WTC11 (cell line): ENCODE data around the gene IFNA2. TPM values are rescaled to one million over a fixed set of nuclear protein-coding genes. Genes with fewer than 3 reads are reported as not detected.

Source experiments
- ATAC-seq: fragments of 200-7000 bp; cut with Tn5 transposase; 2 replicates; pipeline ENCODE4 v1.10.0; 2021; ENCODE audit warnings: mild to moderate bottlenecking, moderate library complexity
- CTCF ChIA-PET: fragments of 300-600 bp; sonication (Branson Sonifier 250); formaldehyde crosslinking; loops from one replicate; lab custom pipeline; 2021; ENCODE audit warnings: antibody characterized with exemption; lab: Charles Lee
- POLR2A ChIA-PET: fragments of 350-600 bp; sonication (Branson Sonifier 250); formaldehyde crosslinking; loops from one replicate; lab custom pipeline; 2021; ENCODE audit warnings: antibody characterized with exemption; lab: Charles Lee
- DNase-seq: peaks from one replicate; pipeline ENCODE4 v3.0.0; 2021; ENCODE audit warnings: low spot score
- H3K27ac Mint-ChIP-seq: 2 replicates; pipeline ENCODE4 v1.8.0; 2021; ENCODE audit warnings: mixed read lengths
- H3K27me3 Mint-ChIP-seq: 2 replicates; pipeline ENCODE4 v1.8.0; 2021; ENCODE audit warnings: low read depth, mild to moderate bottlenecking, moderate library complexity, mixed read lengths
- H3K36me3 Mint-ChIP-seq: 2 replicates; pipeline ENCODE4 v1.8.0; 2021; ENCODE audit warnings: mixed read lengths
- H3K4me1 Mint-ChIP-seq: 2 replicates; pipeline ENCODE4 v1.8.0; 2022; ENCODE audit warnings: mixed read lengths
- H3K4me3 Mint-ChIP-seq: 2 replicates; pipeline ENCODE4 v1.8.0; 2021; ENCODE audit warnings: mild to moderate bottlenecking, moderate library complexity, mixed read lengths
- H3K9me3 Mint-ChIP-seq: 2 replicates; pipeline ENCODE4 v1.8.0; 2021; ENCODE audit warnings: mixed read lengths
- CBFB ChIP-seq: sonication (generic); formaldehyde crosslinking; IDR thresholded peaks from 2 replicates; pipeline ENCODE4 v1.8.1; 2022; ENCODE audit warnings: mild to moderate bottlenecking, low read depth, missing genetic modification reagents
- CREM ChIP-seq: sonication (generic); formaldehyde crosslinking; IDR thresholded peaks from 2 replicates; pipeline ENCODE4 v1.8.1; 2022; ENCODE audit warnings: mild to moderate bottlenecking, missing genetic modification reagents, moderate library complexity
- EMX1 ChIP-seq: fragments of 250-450 bp; sonication (Bioruptor Pico); IDR thresholded peaks from 2 replicates; pipeline ENCODE4 v1.8.0; 2021; ENCODE audit warnings: mild to moderate bottlenecking
- ETV6 ChIP-seq: sonication (generic); formaldehyde crosslinking; IDR thresholded peaks from 2 replicates; pipeline ENCODE4 v1.8.1; 2022; ENCODE audit warnings: mild to moderate bottlenecking, missing genetic modification reagents
- FOXJ3 ChIP-seq: sonication (generic); formaldehyde crosslinking; IDR thresholded peaks from 2 replicates; pipeline ENCODE4 v1.9.0; 2021; ENCODE audit warnings: missing genetic modification reagents, mild to moderate bottlenecking, borderline replicate concordance
- HMGXB4 ChIP-seq: sonication (generic); formaldehyde crosslinking; IDR thresholded peaks from 2 replicates; pipeline ENCODE4 v1.8.1; 2023; ENCODE audit warnings: mild to moderate bottlenecking, moderate library complexity, missing genetic modification reagents
- IRF1 ChIP-seq: sonication (generic); formaldehyde crosslinking; IDR thresholded peaks from 2 replicates; pipeline ENCODE4 v1.8.0; 2023; ENCODE audit warnings: missing genetic modification reagents
- OVOL2 ChIP-seq: fragments of 250-450 bp; sonication (Bioruptor Pico); IDR thresholded peaks from 2 replicates; pipeline ENCODE4 v1.9.0; 2021; ENCODE audit warnings: mild to moderate bottlenecking, borderline replicate concordance
- RORB ChIP-seq: fragments of 250-450 bp; sonication (Bioruptor Pico); IDR thresholded peaks from 2 replicates; pipeline ENCODE4 v1.9.0; 2021; ENCODE audit warnings: mild to moderate bottlenecking
- SMAD3 ChIP-seq: sonication (generic); formaldehyde crosslinking; IDR thresholded peaks from 2 replicates; pipeline ENCODE4 v1.8.0; 2022; ENCODE audit warnings: missing genetic modification reagents, mild to moderate bottlenecking, borderline replicate concordance
- TP53 ChIP-seq: sonication (generic); formaldehyde crosslinking; IDR thresholded peaks from 2 replicates; pipeline ENCODE4 v1.8.1; 2023; ENCODE audit warnings: mild to moderate bottlenecking, missing genetic modification reagents
- ZBTB21 ChIP-seq: sonication (generic); formaldehyde crosslinking; IDR thresholded peaks from 2 replicates; pipeline ENCODE4 v1.8.1; 2023; ENCODE audit warnings: mild to moderate bottlenecking, missing genetic modification reagents, borderline replicate concordance
- ZNF121 ChIP-seq: sonication (generic); formaldehyde crosslinking; IDR thresholded peaks from 2 replicates; pipeline ENCODE4 v1.8.0; 2023; ENCODE audit warnings: missing genetic modification reagents
- ZNF138 ChIP-seq: sonication (generic); formaldehyde crosslinking; conservative IDR thresholded peaks from 2 replicates; pipeline ENCODE4 v1.8.1; 2022; ENCODE audit warnings: mild to moderate bottlenecking, moderate library complexity, missing genetic modification reagents
- ZNF232 ChIP-seq: sonication (generic); formaldehyde crosslinking; IDR thresholded peaks from 2 replicates; pipeline ENCODE4 v1.8.0; 2022; ENCODE audit warnings: mild to moderate bottlenecking, missing genetic modification reagents
- ZNF281 ChIP-seq: sonication (generic); formaldehyde crosslinking; IDR thresholded peaks from 2 replicates; pipeline ENCODE4 v1.8.0; 2023; ENCODE audit warnings: mild to moderate bottlenecking, missing genetic modification reagents
- ZNF396 ChIP-seq: fragments of 250-450 bp; sonication (Bioruptor Pico); IDR thresholded peaks from 2 replicates; pipeline ENCODE4 v1.8.0; 2021; ENCODE audit warnings: mild to moderate bottlenecking, moderate library complexity, borderline replicate concordance
- ZNF512 ChIP-seq: sonication (generic); formaldehyde crosslinking; IDR thresholded peaks from 2 replicates; pipeline ENCODE4 v1.8.1; 2022; ENCODE audit warnings: missing genetic modification reagents, borderline replicate concordance
- total RNA-seq: library from RNA; stranded (reverse); gene quantifications from 3 replicates; pipeline ENCODE4 v1.2.3, GENCODE V29; 2021
- TF ChIP-seq, protein P1 (sequence below): sonication (generic); formaldehyde crosslinking; IDR thresholded peaks from 2 replicates; pipeline ENCODE4 v1.8.1; 2022; ENCODE audit warnings: mild to moderate bottlenecking, missing genetic modification reagents, moderate library complexity, borderline replicate concordance
- TF ChIP-seq, protein P2 (sequence below): fragments of 250-450 bp; sonication (Bioruptor Pico); conservative IDR thresholded peaks from 2 replicates; pipeline ENCODE4 v1.9.0; 2021; ENCODE audit warnings: mild to moderate bottlenecking

The IFNA2 gene
- total RNA-seq, 1 experiment from 2014 or later, result not detected

GRCh38 chr9:21428235-21428634 lies 43.0 kb upstream of the IFNA2 start:
- Mint-ChIP-seq H3K4me1 (peaks cover 32% of the 10 kb centered on the region), H3K36me3 (no peaks in the 10 kb centered on the region), H3K27me3 (no peaks in the 10 kb centered on the region), H3K27ac (peak overlapping the region; percentile 62), H3K4me3 (no peak overlapping the region), H3K9me3 (no peaks in the 10 kb centered on the region)
- ATAC-seq (no peak), DNase-seq (no peak)
- no peak for TF ChIP-seq ZNF121 (CRISPR knock-in tag)
- no peak for TF ChIP-seq SMAD3 (CRISPR knock-in tag)
- no peak for TF ChIP-seq EMX1 (CRISPR knock-in tag)
- TF ChIP-seq FOXJ3 (CRISPR knock-in tag), result no peak
- no peak for TF ChIP-seq CREM (CRISPR knock-in tag)
- no peak for TF ChIP-seq ZNF512 (CRISPR knock-in tag)
- TF ChIP-seq IRF1 (CRISPR knock-in tag), result no peak
- TF ChIP-seq ETV6 (CRISPR knock-in tag), result no peak
- no peak for TF ChIP-seq ZNF138 (CRISPR knock-in tag)
- no peak for TF ChIP-seq OVOL2 (CRISPR knock-in tag)
- TF ChIP-seq, protein P1, sequence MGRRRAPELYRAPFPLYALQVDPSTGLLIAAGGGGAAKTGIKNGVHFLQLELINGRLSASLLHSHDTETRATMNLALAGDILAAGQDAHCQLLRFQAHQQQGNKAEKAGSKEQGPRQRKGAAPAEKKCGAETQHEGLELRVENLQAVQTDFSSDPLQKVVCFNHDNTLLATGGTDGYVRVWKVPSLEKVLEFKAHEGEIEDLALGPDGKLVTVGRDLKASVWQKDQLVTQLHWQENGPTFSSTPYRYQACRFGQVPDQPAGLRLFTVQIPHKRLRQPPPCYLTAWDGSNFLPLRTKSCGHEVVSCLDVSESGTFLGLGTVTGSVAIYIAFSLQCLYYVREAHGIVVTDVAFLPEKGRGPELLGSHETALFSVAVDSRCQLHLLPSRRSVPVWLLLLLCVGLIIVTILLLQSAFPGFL (CRISPR knock-in tag), result no peak
- no peak for TF ChIP-seq TP53 (CRISPR knock-in tag)
- no peak for TF ChIP-seq ZNF396 (CRISPR knock-in tag)
- ChIA-PET CTCF (interaction anchor here (0.7 to 1.5 kb wide), 3 partner anchors 26 to 193 kb away, joined by 3 to 4 read pairs (median 3); no protein-coding TSS in a partner anchor), POLR2A (no interaction called here)

DNA sequence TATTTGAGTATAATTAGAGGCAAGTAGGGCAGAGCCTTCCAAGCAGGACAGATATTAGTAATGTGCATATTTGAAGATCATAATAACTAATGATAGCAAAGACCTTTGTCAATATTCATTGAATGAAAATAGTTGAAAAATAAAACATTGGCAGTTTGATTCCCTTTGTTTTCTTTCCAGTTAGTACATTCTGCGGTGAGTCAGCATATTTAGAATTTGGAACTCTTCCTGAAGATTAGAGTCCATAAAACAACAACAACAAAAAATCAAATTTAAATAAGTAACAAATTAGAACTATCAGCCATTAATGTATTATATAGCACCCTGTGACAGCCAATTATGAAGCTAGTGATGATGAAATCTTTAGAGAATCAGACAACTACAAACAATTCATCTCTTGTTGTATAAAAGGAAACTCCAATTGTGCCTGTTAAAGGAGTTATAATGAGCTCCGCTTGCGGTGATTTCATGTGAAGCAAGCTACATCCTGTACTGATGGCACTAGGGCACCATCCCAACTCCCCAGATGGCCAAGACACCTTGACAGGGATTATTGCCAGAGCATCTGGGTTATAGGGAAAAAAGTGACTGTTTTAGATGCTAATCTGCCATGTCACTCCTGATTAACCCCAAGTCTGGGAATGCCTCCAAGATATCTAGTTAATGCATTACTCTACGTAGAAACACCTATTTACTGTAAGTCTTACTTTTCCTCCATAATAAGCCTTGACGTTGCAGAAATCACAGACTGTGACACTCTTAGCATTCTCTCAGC lies 30.5 kb upstream of the IFNA2 start:
- Mint-ChIP-seq H3K4me1 (no peaks in the 10 kb centered on the region), H3K27ac (no peak overlapping the region), H3K4me3 (no peak overlapping the region), H3K36me3 (no peaks in the 10 kb centered on the region), H3K9me3 (no peaks in the 10 kb centered on the region), H3K27me3 (no peaks in the 10 kb centered on the region)
- DNase-seq (no peak), ATAC-seq (no peak)
- TF ChIP-seq TP53 (CRISPR knock-in tag) (no peak), ZBTB21 (CRISPR knock-in tag) (no peak), ZNF232 (CRISPR knock-in tag) (no peak), CREM (CRISPR knock-in tag) (no peak), CBFB (CRISPR knock-in tag) (no peak), HMGXB4 (no peak), ZNF281 (CRISPR knock-in tag) (no peak), RORB (no peak), EMX1 (CRISPR knock-in tag) (no peak)
- TF ChIP-seq, protein P2, sequence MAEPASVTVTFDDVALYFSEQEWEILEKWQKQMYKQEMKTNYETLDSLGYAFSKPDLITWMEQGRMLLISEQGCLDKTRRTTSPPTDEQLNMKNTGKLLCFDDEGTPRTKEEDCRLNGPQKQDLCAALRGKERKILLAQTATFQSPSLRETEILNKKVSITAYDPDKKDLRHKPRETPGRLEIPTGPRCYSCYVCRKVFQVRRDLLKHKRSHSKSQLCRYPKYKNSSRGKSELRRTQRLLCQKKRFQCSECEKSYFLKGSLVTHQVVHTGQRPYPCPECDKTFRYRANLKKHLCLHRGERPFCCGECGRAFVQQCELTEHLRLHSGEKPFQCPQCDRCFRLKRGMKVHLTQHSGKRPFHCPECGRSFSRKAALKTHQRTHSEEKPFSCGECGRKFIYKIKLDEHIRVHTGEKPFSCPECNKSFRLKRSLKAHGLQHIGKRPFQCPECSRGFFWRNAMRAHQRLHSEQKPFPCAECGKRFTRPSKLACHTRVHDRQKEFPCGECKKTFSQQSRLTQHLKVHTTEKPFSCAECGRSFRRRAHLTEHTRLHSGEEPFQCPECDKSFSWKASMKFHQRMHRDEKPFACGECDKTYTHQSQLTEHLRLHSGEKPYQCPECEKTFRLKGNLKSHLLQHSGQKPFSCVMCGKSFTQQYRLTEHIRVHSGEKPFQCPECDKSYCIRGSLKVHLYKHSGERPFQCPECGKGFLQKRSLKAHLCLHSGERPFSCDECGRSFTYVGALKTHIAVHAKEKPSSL (CRISPR knock-in tag), result no peak
- ChIA-PET POLR2A (interaction anchor here (0.9 kb wide), 1 partner anchor 15 kb away, joined by 3 read pairs; no protein-coding TSS in a partner anchor), CTCF (interaction anchor here (0.5 to 0.7 kb wide), 2 partner anchors 23 to 97 kb away, joined by 3 to 4 read pairs; no protein-coding TSS in a partner anchor)
